ENCODE data around the gene MRPS27.

Gene MRPS27

DNA sequence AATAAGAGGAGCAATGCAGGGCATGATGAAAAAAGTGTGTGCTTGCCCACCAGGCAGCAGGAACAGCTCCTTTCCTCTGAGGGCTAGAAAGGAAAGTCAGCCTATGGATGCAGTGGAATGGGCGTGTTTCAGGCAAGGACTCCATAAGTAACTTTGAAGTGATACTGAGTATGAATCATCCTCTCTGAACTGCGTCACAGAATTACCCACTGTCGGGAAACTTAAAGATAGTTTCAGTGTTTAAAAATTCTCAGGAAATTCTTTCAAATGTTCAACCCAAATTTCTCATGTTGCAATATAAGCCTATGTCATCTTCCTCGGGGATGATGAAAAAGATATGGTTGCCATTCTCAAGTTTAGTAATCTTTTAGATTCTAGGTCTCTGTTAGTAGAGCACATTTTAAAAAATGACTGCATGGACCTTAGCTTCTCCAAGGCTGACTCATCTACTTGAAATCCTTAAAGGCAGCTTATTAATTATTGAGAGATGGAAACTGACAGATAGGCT lies 27.8 kb upstream of the MRPS27 start:
- peak overlapping the region; percentile 80 for H3K27ac ChIP-seq

GRCh38 chr5:72346398-72346797 lies 26.4 kb upstream of the MRPS27 start:
- no peaks in the 10 kb centered on the region for H3K27me3 ChIP-seq
- no peak overlapping the region for H3K4me3 ChIP-seq (ENCODE audit: low read depth in 1 of 2, low read length in 1 of 2)
- no peak overlapping the region for H3K27ac ChIP-seq
- H3K9me3 ChIP-seq: no peaks in the 10 kb centered on the region
- TF ChIP-seq, protein P1, sequence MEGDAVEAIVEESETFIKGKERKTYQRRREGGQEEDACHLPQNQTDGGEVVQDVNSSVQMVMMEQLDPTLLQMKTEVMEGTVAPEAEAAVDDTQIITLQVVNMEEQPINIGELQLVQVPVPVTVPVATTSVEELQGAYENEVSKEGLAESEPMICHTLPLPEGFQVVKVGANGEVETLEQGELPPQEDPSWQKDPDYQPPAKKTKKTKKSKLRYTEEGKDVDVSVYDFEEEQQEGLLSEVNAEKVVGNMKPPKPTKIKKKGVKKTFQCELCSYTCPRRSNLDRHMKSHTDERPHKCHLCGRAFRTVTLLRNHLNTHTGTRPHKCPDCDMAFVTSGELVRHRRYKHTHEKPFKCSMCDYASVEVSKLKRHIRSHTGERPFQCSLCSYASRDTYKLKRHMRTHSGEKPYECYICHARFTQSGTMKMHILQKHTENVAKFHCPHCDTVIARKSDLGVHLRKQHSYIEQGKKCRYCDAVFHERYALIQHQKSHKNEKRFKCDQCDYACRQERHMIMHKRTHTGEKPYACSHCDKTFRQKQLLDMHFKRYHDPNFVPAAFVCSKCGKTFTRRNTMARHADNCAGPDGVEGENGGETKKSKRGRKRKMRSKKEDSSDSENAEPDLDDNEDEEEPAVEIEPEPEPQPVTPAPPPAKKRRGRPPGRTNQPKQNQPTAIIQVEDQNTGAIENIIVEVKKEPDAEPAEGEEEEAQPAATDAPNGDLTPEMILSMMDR (IDR thresholded peaks at IDR 0.05): no peak
- peaks cover 40 to 42% of the 10 kb centered on the region in 2 experiments for H3K4me1 ChIP-seq (ENCODE audit: control insufficient read depth in 1 of 2, insufficient read depth in 1 of 2, low read depth in 1 of 2, low read length in 1 of 2)
- peaks cover 10% of the 10 kb centered on the region for H3K36me3 ChIP-seq

More for the DNA sequence above, 27.8 kb upstream of the MRPS27 start:
- no peak overlapping the region for H3K4me3 ChIP-seq (ENCODE audit: low read depth in 1 of 2, low read length in 1 of 2)
- TF ChIP-seq, protein P1 (IDR thresholded peaks at IDR 0.05): no peak
- H3K36me3 ChIP-seq: peaks cover 6% of the 10 kb centered on the region
- peaks cover 54 to 56% of the 10 kb centered on the region in 2 experiments for H3K4me1 ChIP-seq (ENCODE audit: control insufficient read depth in 1 of 2, insufficient read depth in 1 of 2, low read depth in 1 of 2, low read length in 1 of 2)
- no peaks in the 10 kb centered on the region for H3K27me3 ChIP-seq
- no peaks in the 10 kb centered on the region for H3K9me3 ChIP-seq

- no peaks in the 10 kb centered on the region for H3K27me3 ChIP-seq
- H3K4me3 ChIP-seq (ENCODE audit: low read depth in 1 of 2, low read length in 1 of 2): no peak overlapping the region
- no peak overlapping the region for H3K27ac ChIP-seq
- no peaks in the 10 kb centered on the region for H3K9me3 ChIP-seq
- no peaks in the 10 kb centered on the region for H3K4me1 ChIP-seq (ENCODE audit: control insufficient read depth in 1 of 2, insufficient read depth in 1 of 2, low read depth in 1 of 2, low read length in 1 of 2)
- H3K36me3 ChIP-seq: peaks cover 10% of the 10 kb centered on the region
- TF ChIP-seq, protein P1 (IDR thresholded peaks at IDR 0.05): no peak
These were observed 18.7 kb upstream of the MRPS27 start for GRCh38 chr5:72338689-72339209.

DNA sequence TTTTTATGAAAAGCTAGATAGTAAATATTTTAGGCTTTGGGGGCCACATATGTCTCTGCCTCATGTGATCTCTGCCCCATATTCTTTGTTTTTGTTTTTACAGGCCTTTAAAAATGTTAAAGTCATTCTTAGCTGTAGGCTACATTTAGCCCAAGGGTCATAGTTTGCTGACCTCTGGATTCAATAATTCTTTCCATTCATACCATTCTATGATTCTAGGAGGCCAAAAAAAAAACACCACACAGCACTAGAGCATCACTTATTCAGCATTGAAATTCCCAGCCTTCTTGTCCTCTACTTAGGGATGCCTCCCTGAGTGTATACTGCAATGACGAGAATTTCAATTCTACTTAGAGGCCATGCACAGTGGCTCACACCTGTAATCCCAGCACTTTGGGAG lies 17.1 kb upstream of the MRPS27 start:
- no peak overlapping the region for H3K4me3 ChIP-seq (ENCODE audit: low read depth in 1 of 2, low read length in 1 of 2)
- H3K27me3 ChIP-seq: no peaks in the 10 kb centered on the region
- no peak overlapping the region for H3K27ac ChIP-seq
- TF ChIP-seq, protein P1 (IDR thresholded peaks at IDR 0.05): no peak
- no peaks in the 10 kb centered on the region for H3K9me3 ChIP-seq
- H3K36me3 ChIP-seq: no peaks in the 10 kb centered on the region
- H3K4me1 ChIP-seq (ENCODE audit: control insufficient read depth in 1 of 2, insufficient read depth in 1 of 2, low read depth in 1 of 2, low read length in 1 of 2): no peaks in the 10 kb centered on the region

DNA sequence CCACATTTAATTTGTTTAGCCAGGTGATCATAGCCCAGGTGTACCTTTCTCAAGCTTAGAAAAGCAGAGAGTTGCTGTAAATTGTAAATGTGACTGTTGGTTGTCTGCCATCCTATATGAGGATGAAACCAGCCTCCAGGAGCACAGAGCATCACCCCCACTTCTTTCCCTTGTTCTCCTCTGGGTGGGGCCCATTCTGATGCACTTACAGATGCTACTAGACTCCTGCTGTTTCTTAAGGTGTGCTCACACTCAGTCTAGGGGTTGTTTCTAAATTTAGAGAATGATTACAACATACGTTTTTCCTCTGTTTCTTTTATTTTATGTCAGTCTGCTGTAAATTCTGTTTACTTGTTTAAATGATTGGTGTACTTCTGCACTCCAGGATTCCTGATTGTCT lies 10.7 kb upstream of the MRPS27 start:
- no peak overlapping the region for H3K27ac ChIP-seq
- no peaks in the 10 kb centered on the region for H3K27me3 ChIP-seq
- peaks cover 7% of the 10 kb centered on the region for H3K36me3 ChIP-seq
- no peak overlapping the region for H3K4me3 ChIP-seq (ENCODE audit: low read depth in 1 of 2, low read length in 1 of 2)
- H3K9me3 ChIP-seq: no peaks in the 10 kb centered on the region
- TF ChIP-seq, protein P1 (IDR thresholded peaks at IDR 0.05): no peak
- no peaks in the 10 kb centered on the region for H3K4me1 ChIP-seq (ENCODE audit: control insufficient read depth in 1 of 2, insufficient read depth in 1 of 2, low read depth in 1 of 2, low read length in 1 of 2)
